HG02763 (cell line): Measurements from ENCODE around the gene BRSK2.

ENCODE experiments used
- ATAC-seq: cut with Tn5 transposase; IDR thresholded peaks from one replicate; pipeline ENCODE4 v1.9.1; 2021; ENCODE audit warnings: mild to moderate bottlenecking, moderate library complexity; ENCODE audit not compliant: unreplicated experiment

Gene BRSK2

GRCh38 chr11:1394936-1395772 lies 5.4 kb downstream of the BRSK2 start:
- no peak for ATAC-seq

GRCh38 chr11:1395773-1396374 lies 6.1 kb downstream of the BRSK2 start:
- ATAC-seq, result no peak

GRCh38 chr11:1396375-1396841 lies 6.7 kb downstream of the BRSK2 start:
- no peak for ATAC-seq

GRCh38 chr11:1397146-1397861 lies 7.6 kb downstream of the BRSK2 start:
- ATAC-seq, result no peak

- no peak for ATAC-seq
Observed at GRCh38 chr11:1397862-1398527, 8.3 kb downstream of the BRSK2 start.

- no peak for ATAC-seq
Observed at GRCh38 chr11:1398528-1399235, 8.9 kb downstream of the BRSK2 start.

- ATAC-seq, result no peak
Observed at GRCh38 chr11:1399386-1400316, 9.9 kb downstream of the BRSK2 start.

GRCh38 chr11:1400317-1401170 lies 10.8 kb downstream of the BRSK2 start:
- ATAC-seq, result no peak

- ATAC-seq, result no peak
Observed at GRCh38 chr11:1401171-1401445, 11.4 kb downstream of the BRSK2 start.

- no peak for ATAC-seq
Observed at GRCh38 chr11:1401656-1402221, 12.0 kb downstream of the BRSK2 start.

- ATAC-seq, result no peak
Observed at GRCh38 chr11:1402355-1403077, 12.8 kb downstream of the BRSK2 start.

GRCh38 chr11:1403078-1403620 lies 13.4 kb downstream of the BRSK2 start:
- ATAC-seq, result no peak

- ATAC-seq, result no peak
Observed at GRCh38 chr11:1403721-1404460, 14.2 kb downstream of the BRSK2 start.

- no peak for ATAC-seq
Observed at GRCh38 chr11:1404461-1405185, 14.9 kb downstream of the BRSK2 start.

GRCh38 chr11:1405186-1406020 lies 15.7 kb downstream of the BRSK2 start:
- ATAC-seq, result no peak
